ENCODE results near the gene CHMP4B. TPM values are rescaled to one million over a fixed set of nuclear protein-coding genes. Genes with fewer than 3 reads are reported as not detected.
A peak's percentile ranks its signal among the peaks of the same experiment; 100 is the strongest.

The CHMP4B gene, protein sequence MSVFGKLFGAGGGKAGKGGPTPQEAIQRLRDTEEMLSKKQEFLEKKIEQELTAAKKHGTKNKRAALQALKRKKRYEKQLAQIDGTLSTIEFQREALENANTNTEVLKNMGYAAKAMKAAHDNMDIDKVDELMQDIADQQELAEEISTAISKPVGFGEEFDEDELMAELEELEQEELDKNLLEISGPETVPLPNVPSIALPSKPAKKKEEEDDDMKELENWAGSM
- total RNA-seq, result 81.6 and 83.9 TPM in 2 replicates
- 44.9 TPM for total RNA-seq (2013)
- 62.3 and 93.4 TPM in 2 replicates for polyA plus RNA-seq
- polyA minus RNA-seq, result 31.6 and 43.7 TPM in 2 replicates

DNA sequence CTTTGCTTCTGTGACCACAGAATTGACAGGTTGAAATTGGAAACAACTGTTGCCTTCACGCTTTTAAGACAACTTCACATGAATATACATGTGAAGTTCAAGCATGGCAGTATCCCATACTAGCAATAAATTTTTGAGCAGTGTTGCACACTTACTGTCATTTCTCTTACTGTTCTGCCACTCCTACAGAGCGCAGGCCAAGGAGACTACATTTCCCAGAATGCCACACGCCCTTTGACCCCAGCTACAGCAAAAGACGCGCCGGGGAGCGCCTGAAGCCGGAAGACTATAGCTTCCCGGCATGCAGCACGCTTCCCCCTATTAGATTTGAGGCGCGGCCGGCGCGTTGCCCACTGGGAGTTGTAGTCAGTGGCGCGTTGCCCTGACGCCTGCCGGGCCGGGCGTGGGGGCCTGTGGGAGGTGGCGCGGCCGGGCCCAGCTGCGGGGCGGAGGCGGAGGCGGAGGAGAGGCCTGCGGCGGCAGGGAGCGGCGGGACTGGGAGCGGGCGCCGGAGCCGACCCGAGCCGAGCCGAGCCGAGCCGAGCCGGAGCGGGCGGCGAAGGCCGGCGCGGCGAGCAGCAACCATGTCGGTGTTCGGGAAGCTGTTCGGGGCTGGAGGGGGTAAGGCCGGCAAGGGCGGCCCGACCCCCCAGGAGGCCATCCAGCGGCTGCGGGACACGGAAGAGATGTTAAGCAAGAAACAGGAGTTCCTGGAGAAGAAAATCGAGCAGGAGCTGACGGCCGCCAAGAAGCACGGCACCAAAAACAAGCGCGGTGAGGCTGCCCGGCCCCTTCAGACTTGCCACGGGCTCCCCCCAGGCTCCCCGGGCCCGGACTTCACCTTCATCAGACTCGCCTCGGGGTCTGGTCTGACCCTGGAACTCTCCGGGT, at the start of gene CHMP4B:
Gene CHMP4B (plus strand): TSS at position 464 of the 891 bp plus-strand sequence. CDS start 121 bp downstream, at position 585.
- peak within 1 kb of the TSS; percentile 97 for H3K4me3 Mint-ChIP-seq
- peak within 1 kb of the TSS; percentile 86 to 97 (median 92) for H3K4me3 ChIP-seq (ENCODE audit: control extremely low read depth in 1 of 5, extremely low read depth in 1 of 5, insufficient read depth in 1 of 5, low read depth in 2 of 5, low read length in 4 of 5)
- peak; percentile 98 for DNase-seq
- H3K27ac ChIP-seq (ENCODE audit: low read length in 2 of 2), result peak within 1 kb of the TSS; percentile 65 to 90
- ChIA-PET POLR2A (interaction anchor here (0.5 to 2.1 kb wide), 10 partner anchors 31 to 992 kb away, joined by 3 to 10 read pairs (median 4); partner anchors contain the start of genes CBFA2T2, MAPRE1, RALY and ZNF341), CTCF (interaction anchor here (0.6 to 3.3 kb wide), 12 partner anchors 9 to 409 kb away, joined by 3 to 21 read pairs (median 5); partner anchors contain the start of genes CDK5RAP1, PXMP4, RALY and ZNF341)
- H3K79me2 ChIP-seq (ENCODE audit: control insufficient read depth, insufficient read depth, low read length), result peaks cover 55% of the 10 kb centered on the region
- peak within 1 kb of the TSS; percentile 98 for H3K4me2 ChIP-seq (replicated peaks; ENCODE audit: low read depth, low read length, poor library complexity, severe bottlenecking)
- H3K9me3 ChIP-seq (ENCODE audit: control extremely low read depth in 1 of 3, control insufficient read depth in 2 of 3, insufficient read depth in 1 of 3, low read length in 2 of 3), result no peaks in the 10 kb centered on the region
- peaks cover 23 to 30% of the 10 kb centered on the region in 2 donors for H3K4me1 ChIP-seq (ENCODE audit: control insufficient read depth in 2 of 2, insufficient read depth in 2 of 2, low read length in 2 of 2)
- peaks cover 45% of the 10 kb centered on the region for H3K4me1 Mint-ChIP-seq
- peak within 1 kb of the TSS; percentile 82 for H2AFZ ChIP-seq (ENCODE audit: insufficient read depth, low read depth, low read length, poor library complexity, severe bottlenecking)
- H3K27ac Mint-ChIP-seq, result peak within 1 kb of the TSS; percentile 96
- peaks cover 49% of the 10 kb centered on the region for H4K20me1 ChIP-seq (ENCODE audit: control insufficient read depth, insufficient read depth, low read length, poor library complexity, severe bottlenecking)
- peak; percentile 96 for ATAC-seq (ENCODE audit: low read depth)
- no peaks in the 10 kb centered on the region for H3K27me3 ChIP-seq (replicated peaks in 1 of 4; ENCODE audit: control extremely low read depth in 1 of 4, control insufficient read depth in 3 of 4, insufficient read depth in 4 of 4, low read length in 3 of 4)
- H3K27me3 Mint-ChIP-seq, result peaks cover 4% of the 10 kb centered on the region
- WGBS (ENCODE audit: insufficient coverage), result under 1% methylated on average over 70 of the region's 71 CpGs
- H3K9me3 Mint-ChIP-seq (ENCODE audit: insufficient read depth), result no peaks in the 10 kb centered on the region
- H3K9ac ChIP-seq (ENCODE audit: low read length), result peak within 1 kb of the TSS; percentile 93
- intact Hi-C loops (cut with micrococcal nuclease), result loop anchor here (1.0 to 10.0 kb wide), 12 partner anchors 33 to 1704 kb away; partner anchors contain the start of genes ACTL10, E2F1, EIF2S2 and PIGU
- TF ChIP-seq, protein P1, sequence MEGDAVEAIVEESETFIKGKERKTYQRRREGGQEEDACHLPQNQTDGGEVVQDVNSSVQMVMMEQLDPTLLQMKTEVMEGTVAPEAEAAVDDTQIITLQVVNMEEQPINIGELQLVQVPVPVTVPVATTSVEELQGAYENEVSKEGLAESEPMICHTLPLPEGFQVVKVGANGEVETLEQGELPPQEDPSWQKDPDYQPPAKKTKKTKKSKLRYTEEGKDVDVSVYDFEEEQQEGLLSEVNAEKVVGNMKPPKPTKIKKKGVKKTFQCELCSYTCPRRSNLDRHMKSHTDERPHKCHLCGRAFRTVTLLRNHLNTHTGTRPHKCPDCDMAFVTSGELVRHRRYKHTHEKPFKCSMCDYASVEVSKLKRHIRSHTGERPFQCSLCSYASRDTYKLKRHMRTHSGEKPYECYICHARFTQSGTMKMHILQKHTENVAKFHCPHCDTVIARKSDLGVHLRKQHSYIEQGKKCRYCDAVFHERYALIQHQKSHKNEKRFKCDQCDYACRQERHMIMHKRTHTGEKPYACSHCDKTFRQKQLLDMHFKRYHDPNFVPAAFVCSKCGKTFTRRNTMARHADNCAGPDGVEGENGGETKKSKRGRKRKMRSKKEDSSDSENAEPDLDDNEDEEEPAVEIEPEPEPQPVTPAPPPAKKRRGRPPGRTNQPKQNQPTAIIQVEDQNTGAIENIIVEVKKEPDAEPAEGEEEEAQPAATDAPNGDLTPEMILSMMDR (IDR thresholded peaks at IDR 0.05), result no peak
- no peak for TF ChIP-seq EZH2 (IDR thresholded peaks at IDR 0.05; ENCODE audit: borderline replicate concordance, insufficient read depth, low read depth, low read length, poor library complexity, severe bottlenecking)
- peaks cover 0 to 11% of the 10 kb centered on the region in 2 experiments for H3K36me3 ChIP-seq (replicated peaks in 1 of 2; ENCODE audit: control extremely low read depth in 1 of 2, control insufficient read depth in 1 of 2, extremely low read depth in 1 of 2, insufficient read depth in 2 of 2, low read length in 1 of 2)

Data from B cell (primary cell).